HUDEP-2 (cell line): ENCODE results near the gene PGBD5.

Experiments
- DNase-seq, 76 experiments: peaks; one replicate each; lab custom pipeline; 2025; ENCODE audit not compliant: unreplicated experiment in 76 of 76; lab: John Stamatoyannopoulos, UW

The PGBD5 gene

DNA sequence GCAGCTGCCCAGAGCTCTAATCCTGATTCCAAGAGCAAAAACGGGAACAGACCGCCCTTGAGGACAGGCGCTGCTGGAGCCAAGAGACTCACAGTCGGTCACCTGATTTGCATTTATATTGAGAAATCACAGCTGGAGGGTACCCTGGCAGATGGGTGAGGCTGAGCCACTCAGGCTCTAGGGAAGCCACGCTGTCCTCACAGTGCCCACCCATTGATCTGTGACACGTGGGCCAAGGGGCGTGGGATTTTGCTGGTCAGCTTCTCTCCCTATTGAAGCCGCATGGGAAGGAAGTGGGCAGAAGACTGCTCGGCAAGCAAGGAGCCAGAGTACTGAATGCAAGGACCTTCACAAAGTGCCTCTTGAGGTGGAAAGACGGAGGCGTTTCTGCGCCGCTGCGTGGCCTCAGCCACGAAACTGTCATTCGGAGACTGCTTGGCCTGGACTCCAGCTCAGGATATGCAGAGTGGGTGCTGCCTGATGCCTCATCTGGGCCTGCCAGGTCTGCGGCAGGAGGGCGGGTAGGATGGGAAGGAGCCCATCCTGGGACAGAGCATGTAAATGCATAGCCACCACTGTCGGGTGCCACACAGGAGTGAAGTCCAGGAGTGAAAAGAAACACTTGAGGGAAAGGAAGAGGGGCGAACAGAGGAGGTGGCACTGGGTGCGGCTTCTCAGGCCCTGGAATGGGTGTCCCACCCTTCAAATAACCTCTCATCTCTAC, 139.8 kb downstream of the PGBD5 start:
- DNase-seq: no peak

DNA sequence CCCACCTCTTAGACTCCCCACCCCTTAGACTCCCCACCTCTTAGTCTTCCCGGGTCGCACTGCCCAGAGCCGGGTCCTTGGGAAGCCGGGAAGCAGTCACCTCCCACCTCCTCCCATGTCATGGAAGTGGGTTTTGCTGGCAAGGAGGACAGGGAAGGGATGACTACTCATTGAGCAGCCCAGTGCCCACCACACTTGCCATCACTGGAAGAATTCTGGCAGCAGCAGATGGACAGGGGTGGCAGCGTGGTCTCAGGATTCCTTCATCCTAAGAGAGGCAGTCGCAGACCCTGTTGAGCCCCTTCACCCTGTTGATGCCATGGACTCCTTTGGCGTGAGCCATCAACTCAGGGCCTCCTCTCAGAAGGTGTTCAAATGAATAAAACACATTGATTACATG, 140.8 kb downstream of the PGBD5 start:
- DNase-seq: no peak

DNA sequence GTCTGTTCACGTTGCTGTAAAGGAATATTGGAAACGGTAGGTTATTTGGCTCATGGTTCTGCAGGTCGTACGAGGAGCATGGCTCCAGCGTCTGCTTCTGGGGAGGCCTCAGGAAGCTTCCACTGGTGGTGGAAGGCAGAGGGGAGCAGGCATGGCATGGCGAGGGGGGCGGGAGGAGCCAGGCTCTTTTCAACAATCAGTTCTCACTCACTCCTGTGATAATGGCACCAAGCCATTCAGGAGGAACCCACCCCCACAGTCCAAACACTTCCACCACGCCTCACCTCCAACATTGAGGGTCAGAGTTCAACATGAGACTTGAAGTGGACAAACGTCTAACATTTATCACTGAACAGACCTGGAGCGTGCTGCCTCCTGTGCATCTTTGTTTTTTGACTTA, 141.2 kb downstream of the PGBD5 start:
- DNase-seq: no peak

DNA sequence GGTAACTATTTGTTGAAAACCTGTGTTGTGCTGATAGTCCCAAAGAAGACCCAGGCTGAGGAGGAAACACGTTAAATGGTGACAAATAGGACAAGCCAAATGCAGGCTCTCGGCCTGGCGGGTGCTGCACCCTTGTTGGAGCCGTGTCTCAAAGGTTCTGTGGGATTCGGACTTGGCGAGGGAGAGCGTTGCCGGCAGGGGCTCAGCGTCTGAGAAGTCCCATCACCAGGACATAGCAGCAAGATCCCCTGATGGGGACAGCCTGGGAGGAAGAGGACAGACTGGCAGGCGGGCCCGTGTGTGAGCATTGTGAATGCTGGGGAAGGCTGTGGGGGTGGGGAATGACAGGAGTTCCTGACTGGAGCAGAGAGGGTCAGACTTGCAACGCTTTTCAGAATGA, 142.5 kb downstream of the PGBD5 start:
- no peak for DNase-seq

DNA sequence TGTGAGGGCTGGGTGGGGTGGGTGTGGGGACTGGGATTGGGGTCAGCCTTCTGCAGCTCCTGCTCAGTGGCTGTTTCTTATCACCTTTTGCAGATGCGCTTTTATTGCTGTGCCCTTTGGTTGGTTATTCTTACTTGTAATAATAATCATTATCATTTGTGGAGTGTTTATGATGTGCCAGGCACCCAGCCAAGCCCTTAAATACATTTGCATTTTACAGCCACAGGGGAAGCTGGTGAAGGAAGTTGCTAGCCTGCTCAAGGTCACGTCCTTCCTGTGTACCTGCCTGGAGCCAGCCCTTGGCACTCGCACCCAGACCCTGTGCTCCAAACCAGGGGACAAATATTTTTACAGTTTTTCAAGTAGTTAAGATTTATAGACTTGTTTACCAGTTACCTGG, 144.0 kb downstream of the PGBD5 start:
- DNase-seq: peak in 72 of 76 experiments; percentile 34 to 90 (median 67)

DNA sequence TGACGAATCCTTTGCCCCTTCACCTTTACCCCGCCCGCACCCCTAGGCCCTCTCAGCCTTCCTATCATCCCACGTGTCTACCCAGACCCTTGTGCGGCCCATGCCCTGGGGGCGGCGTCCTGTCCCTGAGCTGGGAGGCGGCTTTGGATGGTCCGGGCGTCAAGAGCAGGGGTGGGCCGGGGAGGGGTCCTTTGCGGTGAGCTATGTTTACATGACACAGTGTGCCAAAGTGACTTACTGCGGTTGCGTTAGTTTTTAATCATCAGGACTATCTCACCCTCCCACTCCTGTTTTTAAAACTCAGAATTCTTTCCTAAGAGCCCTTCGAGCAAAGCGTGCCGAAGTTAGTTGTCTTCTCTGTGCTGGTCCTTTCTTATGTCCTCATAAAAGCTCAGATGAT, 144.6 kb downstream of the PGBD5 start:
- peak in 49 of 76 experiments; percentile 6 to 64 (median 30) for DNase-seq

DNA sequence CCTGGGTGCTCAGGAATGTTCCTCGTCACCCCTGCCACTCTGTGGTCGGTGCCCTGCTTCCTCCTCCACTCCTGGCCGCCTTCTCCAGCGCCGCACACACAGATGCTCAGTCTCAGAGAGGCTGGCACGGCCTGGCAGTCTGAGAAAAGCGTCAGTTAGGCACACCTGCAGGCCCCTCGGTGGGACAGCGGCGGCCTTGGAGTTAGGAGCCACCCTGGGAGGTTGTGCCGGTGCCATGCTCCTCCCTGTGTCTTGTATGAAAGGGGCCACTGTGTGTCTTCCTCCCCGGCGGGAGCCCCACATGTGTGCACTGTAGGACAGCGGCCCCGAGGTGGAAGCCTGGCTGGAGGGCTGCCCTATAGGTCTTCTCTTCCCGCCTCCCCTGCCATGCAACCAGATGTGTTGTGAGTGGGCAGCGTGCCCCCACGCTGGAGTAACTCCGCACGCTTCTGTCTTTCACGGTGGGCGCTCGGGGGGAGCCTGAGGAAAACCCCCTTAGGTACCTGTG, 145.2 kb downstream of the PGBD5 start:
- DNase-seq: peak in 1 of 76 experiments; percentile 13

DNA sequence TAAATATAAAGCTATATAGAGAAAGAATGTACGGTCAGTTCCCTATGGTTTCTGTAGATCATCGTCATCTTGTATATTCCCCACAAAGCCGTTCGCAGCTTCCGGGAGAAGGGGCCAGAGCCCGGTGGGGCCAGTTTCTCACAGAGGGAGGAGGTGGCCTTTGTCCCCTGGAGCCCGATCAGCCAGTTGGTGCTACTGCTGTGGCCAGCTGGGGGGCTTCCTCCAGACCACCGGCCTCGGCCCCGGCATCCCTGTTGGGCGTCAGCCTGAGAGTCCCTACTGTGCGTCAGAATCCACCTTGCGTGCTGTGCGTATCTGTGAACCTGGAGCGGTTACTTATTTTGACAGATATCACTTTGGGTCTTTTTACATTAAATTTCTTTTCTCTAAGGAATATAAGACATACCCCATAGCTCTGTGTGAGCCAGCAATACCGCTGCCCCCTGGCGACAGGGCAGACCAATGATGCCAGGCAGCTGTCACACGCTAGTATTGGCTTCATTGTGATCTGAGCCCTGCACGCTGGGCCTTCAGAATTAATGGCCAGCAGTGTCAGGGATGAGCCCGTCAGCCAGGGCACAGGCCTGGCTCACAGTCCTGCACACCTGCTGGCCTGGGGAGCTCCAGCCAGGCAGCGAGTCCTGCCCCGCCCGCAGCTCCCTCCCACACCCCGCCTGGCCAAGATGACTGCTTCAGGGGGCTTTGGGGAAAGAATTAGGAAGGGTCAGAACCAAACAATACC, 145.9 kb downstream of the PGBD5 start:
- peak in 15 of 76 experiments; percentile 1 to 34 (median 10) for DNase-seq

DNA sequence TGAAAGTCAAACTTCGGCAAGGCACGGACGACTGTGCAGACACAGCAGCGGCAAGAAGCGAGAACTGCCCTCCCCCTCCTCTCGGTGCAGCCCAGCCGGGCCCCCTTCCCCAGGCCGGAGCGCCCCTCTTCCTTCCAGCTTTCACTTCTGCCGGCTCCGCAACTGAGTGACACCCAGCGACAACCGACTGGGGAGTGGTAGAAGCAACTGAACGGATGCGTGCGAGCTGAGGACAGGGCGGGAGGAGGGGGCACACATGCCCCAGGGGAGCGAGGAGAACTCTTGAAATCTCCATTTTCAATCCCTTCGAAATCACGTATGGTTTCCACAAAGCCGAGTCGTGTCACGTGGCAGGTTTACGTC, 146.6 kb downstream of the PGBD5 start:
- DNase-seq: no peak

DNA sequence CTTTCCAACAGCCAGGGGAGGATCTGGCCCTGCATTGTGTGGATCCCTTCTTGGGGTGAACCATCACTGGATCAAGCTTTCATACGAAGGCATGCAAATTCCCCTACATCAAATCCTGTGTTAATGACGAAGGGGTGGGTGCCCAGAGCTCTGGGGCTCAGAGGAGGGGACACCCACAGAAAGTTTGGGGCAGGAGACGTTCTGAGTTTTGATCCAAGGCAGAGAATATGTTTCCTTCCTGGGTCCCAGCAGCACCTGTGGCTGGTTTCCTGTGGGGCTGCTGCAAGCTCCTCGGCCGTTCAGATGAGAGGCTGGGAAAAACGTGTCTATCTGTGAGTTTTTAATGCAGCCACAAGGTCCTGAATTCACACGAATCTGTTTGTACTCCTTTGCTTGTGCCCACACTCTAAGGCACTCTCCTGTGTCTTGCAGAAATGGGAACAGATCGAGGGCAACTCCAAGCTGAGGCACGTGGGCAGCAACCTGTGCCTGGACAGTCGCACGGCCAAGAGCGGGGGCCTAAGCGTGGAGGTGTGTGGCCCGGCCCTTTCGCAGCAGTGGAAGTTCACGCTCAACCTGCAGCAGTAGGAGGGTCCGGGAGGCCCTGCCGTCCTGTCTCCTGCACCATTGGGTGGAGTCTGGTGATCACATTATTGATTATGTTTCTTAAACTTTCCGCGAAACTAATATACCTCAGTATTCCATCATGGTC, 147.1 kb downstream of the PGBD5 start:
- DNase-seq: no peak

DNA sequence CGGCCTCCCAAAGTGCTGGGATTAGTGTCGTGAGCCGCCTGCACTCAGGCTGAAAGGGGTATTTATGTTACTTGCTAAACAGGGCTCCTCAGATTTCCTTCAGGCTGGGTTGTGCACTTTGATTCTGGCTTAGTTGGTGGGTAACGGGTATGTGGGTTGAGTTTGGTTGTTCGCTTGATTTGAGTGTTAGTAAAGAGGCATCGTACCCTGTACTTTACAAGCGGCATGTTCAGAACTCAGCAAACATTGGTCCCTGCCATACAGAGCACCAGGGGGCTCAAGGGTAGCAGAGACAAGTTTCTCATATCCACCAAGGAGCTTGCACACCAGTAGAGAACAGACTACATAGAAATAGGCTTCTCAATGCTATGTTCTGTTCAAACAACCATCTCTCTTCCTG, 147.8 kb downstream of the PGBD5 start:
- no peak for DNase-seq

DNA sequence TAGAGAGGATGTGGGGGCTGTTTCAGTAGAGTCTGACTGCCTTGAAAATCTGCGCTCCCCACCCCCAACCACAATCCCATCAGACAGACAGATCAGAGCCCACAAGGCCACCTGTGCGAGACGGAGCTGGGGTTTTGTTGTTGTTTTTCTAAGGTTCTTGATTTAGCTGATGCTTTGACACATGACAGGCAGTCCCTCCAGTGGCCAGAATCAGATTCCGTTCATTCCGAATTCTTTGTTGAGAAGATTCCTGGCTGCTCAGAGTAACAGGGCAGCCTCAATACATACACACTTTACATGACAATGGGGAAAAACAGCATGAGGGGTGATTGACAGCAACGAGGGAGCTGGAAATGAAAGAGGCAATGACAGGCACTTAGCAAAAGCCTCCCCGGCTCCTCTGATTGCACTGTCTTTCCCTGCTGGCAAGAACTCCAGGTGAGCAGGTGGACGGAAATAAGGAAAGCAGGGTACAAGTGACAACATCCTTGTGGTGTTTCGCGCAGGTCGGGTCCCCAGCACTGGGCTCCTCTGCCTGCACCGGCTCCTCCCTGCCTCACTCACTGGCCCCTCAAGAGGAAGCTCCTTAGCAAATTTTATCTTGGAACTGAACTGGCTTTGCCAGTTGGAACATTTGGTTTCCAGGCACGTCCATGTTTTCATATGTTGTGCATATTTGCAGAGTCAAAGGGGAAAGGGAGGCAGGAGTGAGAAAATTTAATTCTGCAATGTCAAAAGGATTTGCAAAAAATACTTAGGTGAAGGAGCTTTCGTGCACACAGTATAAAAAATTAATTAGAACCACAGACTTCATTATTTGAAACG, 148.7 kb downstream of the PGBD5 start:
- no peak for DNase-seq

DNA sequence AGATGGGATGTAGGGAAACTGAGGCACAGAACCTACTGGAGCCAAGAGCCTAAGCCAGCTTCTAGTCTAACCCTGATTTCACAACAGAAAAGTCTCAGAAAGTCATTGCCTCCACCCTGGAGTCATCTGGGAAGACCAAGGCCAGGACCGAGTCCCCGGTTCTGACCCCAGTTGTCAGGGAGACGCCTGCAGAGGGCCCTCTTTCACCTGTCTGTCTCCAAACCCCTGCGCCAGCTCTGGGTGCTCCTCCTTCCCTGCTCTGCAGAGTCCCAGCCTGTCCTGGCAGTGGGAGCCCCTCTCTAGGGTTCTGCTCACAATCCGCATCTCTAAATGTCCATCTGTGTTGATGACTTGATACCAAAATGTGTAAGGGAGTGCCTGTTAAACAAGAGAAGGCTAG, 149.7 kb downstream of the PGBD5 start:
- no peak for DNase-seq

DNA sequence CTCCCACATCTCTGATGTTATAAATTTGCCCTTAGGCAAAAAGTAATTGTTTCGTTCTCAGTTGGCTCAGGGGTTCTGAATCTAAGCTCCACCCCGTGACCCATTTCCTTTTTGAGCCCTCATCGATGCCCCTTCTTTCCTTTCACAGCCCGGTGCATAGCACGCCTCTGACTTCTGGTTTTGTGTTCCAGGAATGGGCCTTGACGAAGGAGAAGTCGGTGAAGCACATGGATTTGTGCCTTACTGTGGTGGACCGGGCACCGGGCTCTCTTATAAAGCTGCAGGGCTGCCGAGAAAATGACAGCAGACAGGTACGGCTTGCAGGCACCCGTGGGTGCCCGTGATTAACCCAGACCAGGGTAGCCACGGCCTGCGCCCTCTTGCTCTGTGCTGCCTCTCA, 151.9 kb downstream of the PGBD5 start:
- DNase-seq: no peak

DNA sequence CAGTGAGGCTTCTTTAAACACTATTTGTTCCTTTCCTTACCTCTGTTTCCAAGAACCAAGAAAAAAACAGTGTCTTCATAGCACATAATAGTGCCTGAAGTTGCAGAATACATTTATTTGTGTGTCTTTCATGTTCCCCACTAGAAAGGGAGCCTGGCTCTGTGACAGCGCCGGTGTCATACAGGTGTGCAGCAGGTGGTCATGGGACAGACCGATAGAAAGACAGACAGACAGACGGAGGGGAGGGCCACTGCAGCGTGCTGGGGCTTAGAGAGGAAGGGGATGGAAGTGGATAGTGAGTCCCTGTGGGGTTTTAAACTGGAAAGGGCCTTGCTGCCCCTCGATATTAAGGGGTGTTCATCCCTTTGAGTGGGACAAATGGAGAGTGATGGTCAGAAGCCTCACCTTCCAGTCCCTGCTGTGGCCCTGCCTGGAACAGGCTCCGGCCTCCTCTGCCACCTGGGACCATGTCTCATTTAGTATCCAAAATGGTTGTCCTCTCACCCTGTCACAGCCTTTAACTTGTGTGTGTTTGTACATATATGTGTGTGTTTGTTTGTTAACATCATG, 152.9 kb downstream of the PGBD5 start:
- DNase-seq: no peak

DNA sequence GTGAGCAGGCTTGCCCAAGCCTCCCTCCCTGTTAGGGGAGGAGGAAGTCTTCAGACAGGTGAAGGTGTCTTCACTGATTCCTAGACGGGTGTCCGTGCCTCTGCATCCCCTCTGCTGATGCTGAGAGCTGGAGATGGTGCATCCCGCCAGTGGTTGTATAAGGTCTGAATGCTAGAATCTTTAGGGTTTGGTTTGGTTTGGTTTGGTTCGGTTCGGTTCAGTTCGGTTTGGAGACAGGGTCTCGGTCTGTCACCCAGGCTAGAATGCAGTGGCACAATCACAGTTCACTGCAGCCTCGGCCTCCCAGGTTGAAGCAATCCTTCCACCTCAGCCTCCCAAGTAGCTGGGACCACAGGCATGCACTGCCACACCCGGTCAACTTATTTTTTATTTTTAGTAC, 153.6 kb downstream of the PGBD5 start:
- no peak for DNase-seq

DNA sequence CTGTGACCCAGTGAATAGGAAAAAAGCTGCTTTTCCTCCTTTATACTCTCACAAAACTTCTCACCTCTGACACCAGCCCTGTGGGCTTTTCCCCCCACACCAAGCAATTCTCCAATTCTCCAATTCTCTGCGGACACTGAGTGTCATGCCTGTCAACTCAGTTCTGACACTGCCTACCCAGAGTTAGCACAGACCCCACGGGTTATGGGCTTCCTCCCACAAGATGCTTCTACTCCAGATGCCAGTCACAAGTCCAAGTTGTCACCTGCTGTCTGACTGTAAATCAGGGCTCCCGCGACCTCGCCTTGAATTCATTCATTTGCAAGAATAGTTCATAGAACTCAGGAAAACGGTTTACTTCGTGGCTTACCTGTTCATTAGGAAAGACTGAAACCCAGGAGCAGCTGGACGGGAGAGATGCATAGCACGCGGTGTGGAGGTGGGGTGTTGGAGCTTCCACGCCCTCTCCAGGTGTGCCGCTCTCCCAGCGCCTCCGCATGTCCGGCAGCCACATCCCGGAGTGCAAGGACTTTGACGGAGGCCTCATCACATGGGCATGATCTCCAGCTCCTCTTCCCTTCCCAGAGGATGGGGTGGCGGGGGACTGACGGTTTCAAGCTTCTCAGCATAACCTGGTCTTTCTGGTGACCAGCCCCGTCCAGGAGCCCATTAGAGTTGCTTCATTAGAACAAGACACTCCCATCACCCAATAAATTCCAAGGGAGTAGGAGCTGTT, 154.7 kb downstream of the PGBD5 start:
- DNase-seq: no peak

DNA sequence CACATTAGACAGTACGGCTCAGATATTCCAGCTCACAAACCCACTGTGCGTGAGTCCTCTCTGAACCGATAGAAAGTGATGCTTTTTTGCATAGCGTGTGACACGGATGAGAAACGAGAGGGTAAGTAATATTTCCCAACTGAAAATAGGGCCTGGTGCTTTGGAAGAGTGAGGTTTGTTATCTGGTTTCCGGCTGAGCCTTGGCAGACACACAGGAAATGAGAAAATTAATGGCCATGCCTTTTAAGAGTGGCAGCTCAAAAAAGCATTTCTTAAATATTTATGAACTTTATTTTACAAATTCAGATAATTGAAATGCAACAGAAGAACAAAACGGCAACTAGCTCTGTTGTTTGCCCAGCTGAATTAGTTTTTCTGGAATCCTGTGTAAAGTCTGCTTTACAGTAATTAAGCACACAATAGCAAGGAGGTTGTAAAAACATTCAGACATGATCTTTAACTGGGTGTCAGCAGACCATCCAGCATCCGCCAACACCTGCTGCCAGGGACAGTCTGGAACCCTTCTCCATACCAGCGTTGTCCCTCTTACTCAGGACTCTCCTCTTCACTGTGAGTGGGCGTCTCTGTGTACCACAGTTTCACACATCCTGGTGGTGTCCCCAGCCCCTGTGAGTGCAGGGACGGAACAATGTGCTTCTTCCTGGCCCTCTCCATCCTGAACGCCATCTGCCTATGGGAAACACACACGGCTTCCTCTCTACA, 155.4 kb downstream of the PGBD5 start:
- no peak for DNase-seq

DNA sequence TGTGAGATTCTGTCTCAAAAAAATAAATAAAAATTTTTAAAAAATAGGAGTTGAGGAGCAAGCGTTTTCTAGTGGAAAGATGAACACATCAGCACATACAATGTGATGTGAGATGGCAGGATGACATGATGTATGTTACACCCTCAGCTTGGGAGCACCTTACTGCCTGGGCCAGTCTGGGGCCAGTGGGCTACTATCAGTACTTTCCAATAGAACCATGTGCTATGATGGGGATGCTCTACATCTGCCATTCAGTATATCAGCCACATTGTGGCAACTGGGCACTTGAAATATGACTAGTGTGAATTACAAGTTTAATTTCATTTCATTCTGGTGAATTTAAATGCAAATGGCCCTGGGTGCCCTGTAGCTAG, 156.0 kb downstream of the PGBD5 start:
- no peak for DNase-seq
